Left renal pelvis (tissue), 4 donors: ENCODE data around the gene PILRB. TPM values are rescaled to one million over a fixed set of nuclear protein-coding genes. Genes with fewer than 3 reads are reported as not detected.
"Not testable (repeated sequence)": the region's sequence is repeated elsewhere in the genome, so short reads cannot be mapped to it uniquely, and the experiment has no call there.

Experiments used
- DNase-seq, 4 donors: peaks; one replicate each; pipeline ENCODE4 v3.0.0-alpha.2; 2013; ENCODE audit warnings: low read depth in 4 of 4, low spot score in 3 of 4
- polyA plus RNA-seq, 4 donors: library from polyadenylated mRNA; unstranded; fragments of 120-200 nt; gene quantifications; one replicate each; pipeline ENCODE4 v1.2.1, GENCODE V29; 2013; ENCODE audit not compliant: insufficient read length in 4 of 4

The PILRB gene
- polyA plus RNA-seq, 4 donors: 21.5 to 61.4 (median 32.0) TPM

DNA sequence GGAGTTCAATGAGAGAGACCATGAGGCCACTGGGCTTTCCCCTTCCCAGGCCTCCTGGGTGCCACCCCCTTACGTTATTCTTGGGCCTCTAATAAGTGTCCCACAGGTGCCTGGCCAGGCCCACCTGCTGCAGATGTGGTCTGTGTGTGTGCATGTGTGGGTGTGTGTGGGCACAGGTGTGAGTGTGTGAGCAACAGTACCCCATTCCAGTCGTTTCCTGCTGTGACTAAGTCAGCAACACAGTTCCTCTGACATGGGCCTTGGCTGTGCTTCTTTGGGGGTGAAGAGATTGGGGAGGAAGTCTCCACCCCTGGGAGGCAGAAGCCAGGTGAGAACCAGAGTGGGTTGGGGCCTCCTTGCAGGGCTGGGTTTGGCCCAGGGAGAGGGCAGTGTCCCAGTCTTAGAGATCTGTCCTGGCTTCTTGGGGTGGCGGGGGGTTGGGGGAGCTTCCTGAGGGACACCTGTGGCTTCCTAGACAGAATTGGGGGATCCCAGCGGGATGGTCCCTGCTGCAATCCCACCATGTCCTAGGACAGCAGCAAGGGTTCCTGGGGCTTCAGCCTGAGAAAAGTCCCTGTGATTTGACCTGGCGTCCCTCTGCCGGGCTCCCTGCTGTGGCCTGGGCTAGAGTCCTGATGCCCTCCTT, 4.1 kb upstream of the PILRB start:
- DNase-seq: no peak

DNA sequence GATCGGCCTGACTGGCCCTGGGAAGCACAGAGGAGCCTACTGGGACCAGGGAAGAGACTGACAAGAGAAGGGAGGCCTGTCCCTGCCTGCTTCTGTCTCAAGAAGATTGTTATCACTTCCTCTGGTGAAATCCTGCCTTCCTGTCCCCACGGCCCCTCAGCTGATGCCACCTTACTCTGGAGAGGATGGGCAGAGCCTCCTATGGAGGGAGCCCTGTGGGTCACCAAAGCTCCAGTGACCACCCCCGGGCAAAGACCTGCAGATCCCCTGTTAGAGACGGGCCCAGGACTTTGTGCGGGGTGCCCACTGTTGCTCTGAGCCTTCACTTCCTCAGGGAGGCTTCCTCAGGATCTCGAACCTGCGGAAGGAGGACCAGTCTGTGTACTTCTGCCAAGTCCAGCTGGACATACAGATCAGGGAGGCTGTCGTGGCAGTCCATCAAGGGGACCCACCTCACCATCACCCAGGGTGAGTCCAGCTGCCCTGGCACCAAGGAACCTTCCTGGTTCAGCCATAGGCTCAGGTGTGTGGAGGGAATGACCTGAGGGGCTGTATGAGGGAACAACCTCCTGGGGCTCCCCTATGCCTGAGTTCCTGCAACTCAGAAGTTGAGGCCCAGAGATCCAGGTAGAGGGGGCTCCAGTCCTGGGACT, 1.4 kb upstream of the PILRB start:
- no peak for DNase-seq

DNA sequence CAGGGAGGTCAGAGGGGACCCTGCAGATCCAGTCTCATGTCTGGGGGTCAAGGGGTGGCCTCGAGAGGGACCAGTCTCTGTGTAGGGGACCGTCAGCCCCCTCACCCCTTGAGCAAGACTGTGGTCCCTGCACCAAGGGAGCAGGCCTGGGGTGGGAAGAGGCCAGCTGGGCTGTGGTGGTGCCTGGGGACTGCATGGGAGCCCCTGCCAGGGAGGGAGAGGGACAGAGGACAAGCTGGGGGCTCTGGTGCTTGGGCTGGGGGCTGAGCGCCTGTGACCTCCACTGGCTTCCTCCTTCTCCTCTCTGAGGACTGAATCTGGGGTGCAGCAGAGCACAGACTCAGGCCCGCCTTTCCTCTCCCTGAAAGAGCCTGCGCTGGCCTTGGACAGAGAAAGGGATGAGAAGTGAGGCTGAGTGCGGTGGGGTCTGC, 771 bp upstream of the PILRB start:
- DNase-seq: no peak

DNA sequence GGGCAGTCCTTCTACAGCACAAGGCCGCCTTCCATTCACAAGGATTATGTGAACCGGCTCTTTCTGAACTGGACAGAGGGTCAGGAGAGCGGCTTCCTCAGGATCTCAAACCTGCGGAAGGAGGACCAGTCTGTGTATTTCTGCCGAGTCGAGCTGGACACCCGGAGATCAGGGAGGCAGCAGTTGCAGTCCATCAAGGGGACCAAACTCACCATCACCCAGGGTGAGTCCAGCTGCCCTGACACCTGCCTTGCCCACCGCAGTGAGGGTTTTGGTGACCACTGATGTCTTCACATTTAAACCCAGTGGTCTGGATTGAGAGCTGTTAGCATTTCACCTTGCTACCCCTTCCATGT, 918 bp downstream of the PILRB start:
- DNase-seq: no peak

DNA sequence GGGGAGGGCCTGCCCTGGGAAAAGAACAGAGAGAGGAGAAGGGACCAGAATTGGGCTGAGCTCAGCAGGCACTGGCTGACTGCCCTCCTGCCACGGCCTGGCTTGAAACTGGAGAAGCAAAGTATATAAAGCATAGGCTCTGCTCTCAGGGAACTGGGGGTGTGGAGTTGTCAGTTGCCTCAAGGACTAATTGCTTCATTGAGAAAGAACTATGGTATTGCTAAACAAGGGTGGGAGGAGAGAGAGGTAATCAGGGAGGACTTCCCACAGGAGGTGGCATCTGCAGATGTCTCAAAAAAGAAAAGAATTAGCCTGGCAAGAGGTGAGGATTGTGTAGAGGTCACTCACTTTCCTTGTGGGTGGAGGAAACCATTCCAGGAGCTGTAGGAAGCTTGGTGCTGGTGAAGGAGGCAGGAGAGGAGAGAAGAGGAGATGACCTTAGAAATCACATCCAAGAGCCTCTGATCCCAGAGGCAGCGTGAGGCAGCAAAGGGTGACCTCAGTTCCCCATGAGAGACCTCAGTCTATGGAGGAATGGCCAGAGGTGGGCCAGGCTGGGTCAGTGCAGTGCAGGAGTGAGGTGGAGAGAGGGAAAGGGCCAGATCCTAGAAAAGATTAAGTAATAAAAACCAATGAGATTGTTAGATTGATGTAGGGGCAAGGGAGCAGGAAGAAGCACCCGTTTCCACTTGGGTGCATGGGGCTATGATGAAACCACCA, 2.4 kb downstream of the PILRB start:
- no peak for DNase-seq

DNA sequence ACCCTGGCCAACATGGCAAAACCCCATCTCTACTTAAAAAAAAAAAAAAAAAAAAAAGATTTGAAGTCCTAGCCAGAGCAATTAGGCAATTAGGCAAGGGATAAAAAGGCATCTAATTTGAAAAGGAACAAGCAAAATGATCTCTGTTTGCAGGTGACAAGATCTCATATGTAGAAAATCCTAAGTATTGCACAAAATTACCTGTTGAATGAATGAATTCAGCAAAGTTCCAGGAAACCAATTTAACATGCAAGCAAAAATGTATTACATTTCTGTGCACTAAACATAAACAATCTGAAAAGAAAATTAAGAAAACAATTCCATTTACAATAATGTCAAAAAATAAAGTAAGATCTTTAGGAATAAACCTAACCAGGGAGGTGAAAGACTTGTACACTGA, 5.2 kb downstream of the PILRB start:
- DNase-seq: no peak

DNA sequence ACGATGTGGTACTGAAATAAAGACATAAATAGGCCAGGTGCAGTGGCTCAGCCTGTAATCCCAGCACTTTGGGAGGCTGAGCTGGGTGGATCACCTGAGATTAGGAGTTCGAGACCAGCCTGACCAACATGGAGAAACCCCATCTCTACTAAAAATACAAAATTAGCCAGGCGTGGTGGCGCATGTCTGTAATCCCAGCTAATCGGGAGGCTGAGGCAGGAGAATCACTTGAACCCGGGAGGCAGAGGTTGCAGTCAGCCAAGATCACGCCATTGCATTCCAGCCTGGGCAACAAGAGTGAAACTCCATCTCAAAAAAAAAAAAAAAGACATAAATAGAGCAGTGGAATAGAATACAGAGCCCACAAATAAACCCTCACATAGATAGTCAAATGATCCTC, 5.9 kb downstream of the PILRB start:
- DNase-seq: not testable (repeated sequence)

DNA sequence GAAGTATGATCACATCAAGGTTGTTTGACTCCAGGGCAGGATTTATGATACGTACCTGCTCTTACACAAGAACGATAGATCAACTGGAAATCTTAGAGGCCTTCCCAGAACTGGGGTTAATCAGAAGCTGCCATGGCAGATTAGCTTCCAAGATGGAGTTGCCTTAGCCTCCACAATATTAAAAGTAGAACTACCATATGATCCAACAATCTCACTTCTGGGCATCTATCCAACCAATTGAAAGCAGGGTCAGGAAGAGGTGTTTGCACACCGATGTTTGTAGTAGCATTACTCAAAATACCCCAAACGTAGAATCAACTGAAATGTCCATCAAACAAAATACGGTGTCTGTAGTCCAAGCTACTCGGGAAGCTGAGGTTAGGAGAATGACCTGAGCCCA, 6.6 kb downstream of the PILRB start:
- no peak for DNase-seq

DNA sequence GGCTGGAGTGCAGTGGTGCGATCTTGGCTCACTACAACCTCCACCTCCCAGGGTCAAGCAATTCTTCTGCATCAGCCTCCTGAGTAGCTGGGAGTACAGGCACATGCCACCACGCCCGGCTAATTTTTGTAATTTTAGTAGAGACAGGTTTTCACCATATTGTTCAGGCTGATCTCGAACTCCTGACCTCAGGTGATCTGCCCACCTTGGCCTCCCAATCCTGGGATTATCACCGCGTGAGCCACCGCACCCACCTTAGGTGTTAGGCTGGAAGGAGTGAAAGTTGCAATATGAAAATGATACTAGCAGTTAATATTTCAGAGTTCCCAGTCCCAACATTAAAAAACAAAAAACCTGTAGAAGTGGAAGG, 8.1 kb downstream of the PILRB start:
- not testable (repeated sequence) for DNase-seq

DNA sequence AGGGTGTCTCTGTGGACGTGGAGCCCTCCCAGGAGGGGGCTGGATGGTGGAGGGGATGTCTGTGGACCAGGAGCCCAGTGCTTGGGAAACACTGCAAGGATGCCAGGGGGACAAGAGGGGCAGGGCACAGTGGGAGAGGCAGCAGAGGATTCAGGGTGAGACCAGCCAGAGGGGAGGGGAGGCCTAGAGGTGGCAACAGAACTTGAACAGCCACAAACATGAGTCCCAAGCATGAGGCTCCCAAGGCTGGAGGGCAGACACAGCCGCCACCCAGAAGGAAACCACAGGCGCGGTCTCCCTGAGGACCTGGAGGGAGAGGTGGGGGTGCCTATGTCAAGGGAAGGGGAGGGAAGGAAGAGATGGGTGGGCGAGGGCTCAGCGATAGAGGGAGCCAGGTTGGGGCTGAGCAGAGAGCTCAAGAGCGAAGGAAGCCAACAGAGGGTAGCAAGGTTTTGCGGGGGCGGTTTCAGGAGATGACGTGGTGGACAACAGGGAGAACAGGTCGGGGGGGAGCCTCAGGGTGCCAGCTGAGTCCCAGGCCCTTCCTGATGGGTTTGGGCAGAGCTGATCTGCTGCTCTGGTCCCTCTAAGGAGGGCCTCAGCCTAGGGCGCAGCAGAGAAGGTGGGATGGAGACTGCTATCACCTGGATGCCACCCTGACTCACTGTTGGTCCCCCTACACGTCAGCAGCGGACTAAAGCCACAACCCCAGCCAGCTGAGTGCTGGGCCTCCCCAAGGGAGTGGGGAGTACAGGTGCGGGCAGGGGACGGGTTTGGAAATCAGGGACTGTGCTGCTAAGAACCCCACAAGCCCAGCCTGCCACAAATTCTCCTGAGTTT, 8.7 kb downstream of the PILRB start:
- DNase-seq: no peak

DNA sequence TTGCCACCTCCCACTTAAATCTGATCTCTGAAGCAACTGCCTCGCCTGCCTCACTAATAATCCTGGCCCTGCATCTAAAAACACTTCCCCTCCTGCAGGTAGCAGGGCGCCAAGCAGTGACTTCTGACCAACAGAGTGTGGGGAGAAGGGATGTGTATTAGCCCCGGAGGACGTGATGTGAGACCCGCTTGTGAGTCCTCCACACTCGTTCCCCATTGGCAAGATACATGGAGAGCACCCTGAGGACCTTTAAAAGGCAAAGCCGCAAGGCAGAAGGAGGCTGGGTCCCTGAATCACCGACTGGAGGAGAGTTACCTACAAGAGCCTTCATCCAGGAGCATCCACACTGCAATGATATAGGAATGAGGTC, 9.3 kb downstream of the PILRB start:
- no peak for DNase-seq

DNA sequence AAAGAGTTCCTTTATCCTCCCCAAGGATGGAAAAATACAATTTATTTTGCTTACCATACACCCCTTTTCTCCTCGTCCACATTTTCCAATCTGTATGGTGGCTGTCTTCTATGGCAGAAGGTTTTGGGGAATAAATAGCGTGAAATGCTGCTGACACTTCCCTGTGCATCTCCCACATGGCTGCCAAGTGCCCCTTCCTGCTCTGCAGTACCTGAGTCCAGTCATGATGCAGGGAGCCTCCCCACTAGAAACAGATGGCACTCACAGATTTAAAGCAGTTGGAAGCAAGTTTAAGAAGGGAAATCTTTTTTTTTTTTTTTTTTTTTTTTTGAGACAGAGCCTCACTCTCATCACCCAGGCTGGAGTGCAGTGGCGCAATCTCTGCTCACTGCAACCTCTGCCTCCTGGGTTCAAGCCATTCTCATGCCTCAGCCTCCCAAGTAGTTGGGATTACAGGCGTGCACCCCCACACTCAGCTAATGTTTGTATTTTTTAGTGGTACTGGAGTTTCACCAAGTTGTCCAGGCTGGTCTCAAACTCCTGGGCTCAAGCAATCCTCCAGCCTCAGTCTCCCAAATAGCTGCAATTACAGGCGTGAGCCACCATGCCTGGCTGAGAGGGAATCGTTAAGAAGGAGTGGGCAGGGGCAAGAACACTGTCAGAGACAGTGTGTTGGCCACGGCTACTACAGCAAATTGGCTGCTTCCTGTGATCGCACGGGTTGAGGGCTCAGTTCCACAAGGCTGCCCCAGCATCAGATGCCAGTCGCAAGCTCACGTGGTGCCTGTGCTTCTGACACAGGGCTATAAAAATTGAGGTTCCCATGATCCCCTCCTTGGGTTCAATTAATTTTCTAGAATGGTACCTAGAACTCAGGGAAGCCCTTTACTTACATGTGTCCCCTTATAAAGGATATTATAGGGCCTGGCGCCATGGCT, 10.0 kb downstream of the PILRB start:
- no peak for DNase-seq

DNA sequence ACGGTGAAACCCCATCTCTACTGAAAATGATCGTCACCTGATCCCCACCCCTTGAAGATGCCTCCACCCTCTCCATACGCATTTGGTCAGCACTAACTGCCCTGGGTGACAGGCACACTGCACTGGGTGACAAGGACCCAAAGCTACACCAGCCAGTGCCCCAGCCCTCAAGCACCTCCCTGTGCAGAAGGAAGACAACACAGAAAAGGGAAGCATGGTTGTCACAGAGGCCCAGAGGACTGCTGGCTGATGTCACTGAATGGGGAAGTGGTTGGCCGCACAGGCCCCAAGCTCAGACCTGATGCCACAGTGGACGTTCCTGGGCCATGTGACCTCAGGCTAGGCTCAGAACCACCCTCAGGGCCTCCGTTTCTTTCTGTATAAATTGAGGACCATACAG, 11.2 kb downstream of the PILRB start:
- DNase-seq: no peak

DNA sequence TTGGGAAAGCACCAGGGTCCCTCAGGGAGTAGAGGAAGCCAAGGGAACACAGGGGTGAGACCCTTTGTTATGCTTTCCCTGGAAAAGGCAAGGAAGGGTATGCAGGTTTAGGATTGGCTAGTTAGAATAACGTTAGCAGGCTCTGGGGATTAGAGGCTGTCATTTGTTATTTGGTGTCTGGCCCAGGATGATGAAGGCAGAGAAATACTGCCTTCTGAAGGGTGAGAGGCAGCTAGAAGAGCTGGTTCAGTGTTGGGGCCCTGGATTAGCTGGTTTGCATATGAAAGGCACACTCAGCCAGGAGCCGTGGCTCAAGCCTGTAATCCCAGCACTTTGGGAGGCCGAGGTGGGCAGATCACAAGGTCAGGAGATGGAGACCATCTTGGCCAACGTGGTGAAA, 12.4 kb downstream of the PILRB start:
- DNase-seq: no peak

DNA sequence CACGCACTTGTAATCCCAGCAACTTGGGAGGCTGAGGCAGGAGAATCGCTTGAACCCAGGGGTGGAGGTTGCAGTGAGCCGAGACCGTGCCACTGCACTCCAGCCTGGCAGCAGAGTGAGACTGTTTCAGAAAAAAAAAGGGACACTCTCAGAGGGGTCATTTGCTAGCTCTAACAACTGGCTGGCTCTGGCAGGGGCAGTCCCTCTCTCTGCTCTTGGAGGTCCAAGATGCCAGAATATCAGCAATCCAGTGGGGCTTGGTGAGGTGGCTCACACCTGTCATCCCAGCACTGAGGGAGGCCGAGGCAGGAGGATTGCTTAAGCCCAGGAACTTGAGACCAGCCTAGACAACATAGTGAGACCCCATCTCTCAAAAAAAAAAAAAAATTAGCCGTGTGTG, 12.8 kb downstream of the PILRB start:
- no peak for DNase-seq

DNA sequence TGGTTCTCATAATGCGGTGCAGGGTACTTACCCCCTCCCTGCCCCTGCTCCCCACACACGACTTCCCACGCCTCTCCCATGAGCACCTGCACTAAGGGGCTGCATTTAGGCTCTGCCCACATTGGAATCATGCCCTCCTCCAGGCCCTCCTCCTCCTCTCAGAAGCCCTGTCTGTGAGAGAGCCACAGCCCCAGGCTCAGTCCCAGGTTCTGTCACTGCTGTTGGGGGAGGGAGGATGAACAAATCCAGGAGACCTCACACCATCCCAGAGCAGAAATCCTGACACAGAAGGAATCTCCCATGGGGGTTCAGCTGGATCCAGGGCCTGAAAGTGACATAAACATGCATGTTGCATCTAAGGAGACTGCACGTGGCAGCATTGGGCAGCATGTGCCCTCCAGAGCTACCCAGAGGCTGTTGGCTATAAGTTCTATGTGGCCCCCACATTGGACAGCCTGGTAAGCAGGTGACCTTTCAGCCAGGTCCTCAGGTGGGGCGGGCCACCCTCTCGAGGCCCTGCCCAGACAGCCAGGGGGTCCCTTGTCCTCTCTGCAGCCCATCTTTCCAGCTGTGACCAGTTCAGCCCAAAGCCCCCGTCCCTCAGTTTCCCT, 13.7 kb downstream of the PILRB start:
- DNase-seq: no peak

DNA sequence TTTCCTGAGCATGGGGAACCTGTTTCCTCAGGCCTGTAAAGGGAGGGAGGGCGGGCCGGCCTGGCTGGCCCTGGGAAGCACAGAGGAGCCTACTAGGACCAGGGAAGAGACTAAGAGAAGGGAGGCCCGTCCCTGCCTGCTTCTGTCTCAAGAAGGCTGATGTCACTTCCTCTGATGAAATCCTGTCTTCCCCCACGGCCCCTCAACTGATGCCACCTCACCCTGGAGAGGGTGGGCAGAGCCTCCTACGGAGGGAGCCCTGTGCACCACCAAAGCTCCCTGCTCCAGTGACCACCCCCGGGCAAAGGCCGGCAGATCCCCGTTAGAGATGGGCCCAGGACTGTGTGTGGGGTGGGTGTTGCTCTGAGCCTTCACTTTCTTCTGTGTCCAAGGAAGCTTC, 14.3 kb downstream of the PILRB start:
- DNase-seq: no peak

DNA sequence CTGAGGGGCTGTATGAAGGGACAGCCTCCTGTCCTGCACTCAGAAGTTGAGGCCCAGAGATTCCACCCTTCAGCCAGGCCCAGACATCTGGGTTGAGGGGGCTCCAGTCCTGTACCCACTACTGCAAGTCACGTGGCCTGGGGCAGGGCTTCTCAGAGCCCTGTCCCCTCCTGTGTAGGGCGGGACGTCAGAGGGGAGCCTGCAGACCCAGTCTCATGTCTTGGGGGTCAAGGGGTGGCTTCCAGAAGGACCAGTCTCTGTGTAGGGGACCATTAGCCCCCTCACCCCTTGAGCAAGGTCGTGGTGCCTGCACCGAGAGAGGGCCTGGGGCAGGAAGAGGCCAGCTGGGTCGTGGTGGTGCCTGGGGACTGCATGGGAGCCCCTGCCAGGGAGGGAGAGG, 14.8 kb downstream of the PILRB start:
- no peak for DNase-seq

DNA sequence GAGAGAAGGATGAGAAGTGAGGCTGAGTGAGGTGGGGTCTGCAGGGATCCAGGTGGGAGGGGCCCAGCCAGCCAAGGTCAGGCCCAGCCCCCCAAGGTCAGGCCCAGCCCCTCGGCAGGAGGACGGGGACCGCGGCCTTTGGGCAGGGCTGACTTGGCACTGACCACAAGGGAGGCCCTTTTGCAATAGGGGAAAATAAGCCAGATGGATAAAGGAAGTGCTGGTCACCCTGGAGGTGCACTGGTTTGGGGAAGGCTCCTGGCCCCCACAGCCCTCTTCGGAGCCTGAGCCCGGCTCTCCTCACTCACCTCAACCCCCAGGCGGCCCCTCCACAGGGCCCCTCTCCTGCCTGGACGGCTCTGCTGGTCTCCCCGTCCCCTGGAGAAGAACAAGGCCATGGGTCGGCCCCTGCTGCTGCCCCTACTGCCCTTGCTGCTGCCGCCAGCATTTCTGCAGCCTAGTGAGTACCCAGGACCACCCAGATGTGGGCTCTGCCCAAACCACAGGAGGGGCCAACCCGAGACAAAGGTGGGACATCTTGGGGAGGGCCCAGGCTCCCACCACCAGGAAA, 15.4 kb downstream of the PILRB start, which contains the start of gene PILRA:
TSS of gene PILRA (plus strand) at position 227 of the 571 bp plus-strand sequence. CDS start at position 397, 170 bp downstream.
- no peak for DNase-seq
